AG09319 (cell line): Measurements from ENCODE around the gene LIPI.
"Not testable (repeated sequence)": the region's sequence is repeated elsewhere in the genome, so short reads cannot be mapped to it uniquely, and the experiment has no call there.

ENCODE experiments used
- DNase-seq: peaks from one replicate; pipeline ENCODE4 v3.0.0-alpha.2; 2010; ENCODE audit warnings: low read depth; ENCODE audit errors: extremely low read depth
- CTCF ChIP-seq: IDR thresholded peaks from 2 replicates; pipeline ENCODE4 v1.5.1; 2011; ENCODE audit warnings: low read depth, mild to moderate bottlenecking, inconsistent platforms, low read length, moderate library complexity

LIPI gene

GRCh38 chr21:14096577-14096976, 114.2 kb downstream of the LIPI start:
- no peak for DNase-seq
- no peak for TF ChIP-seq CTCF

- no peak for TF ChIP-seq CTCF
- no peak for DNase-seq
Observed at GRCh38 chr21:14096172-14096571, 114.6 kb downstream of the LIPI start.

DNA sequence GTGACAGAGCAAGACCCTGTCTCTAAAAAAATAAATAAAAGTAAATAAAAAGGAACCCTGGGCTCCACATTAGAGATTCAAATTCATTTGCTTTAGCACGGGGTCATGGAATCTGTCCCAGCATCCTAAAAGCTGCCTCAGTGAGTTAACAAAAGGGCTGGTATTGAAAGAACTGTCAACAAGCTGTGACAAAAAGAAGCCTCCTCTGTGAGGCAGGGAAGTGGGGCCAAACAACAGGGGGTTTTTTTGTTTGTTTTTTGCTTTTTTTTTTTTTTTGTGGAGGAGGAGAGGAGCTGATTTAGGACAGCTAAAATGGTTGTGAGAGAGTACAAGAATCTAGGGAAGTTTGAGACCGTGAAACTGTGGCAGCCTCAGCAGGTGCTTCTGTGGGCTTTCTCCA, 115.7 kb downstream of the LIPI start:
- DNase-seq: no peak
- TF ChIP-seq CTCF: no peak

GRCh38 chr21:14092834-14093560, 117.8 kb downstream of the LIPI start:
- DNase-seq: no peak
- TF ChIP-seq CTCF: no peak

GRCh38 chr21:14090184-14090583, 120.6 kb downstream of the LIPI start:
- DNase-seq: not testable (repeated sequence)

- DNase-seq: no peak
- TF ChIP-seq CTCF: no peak
Observed at GRCh38 chr21:14088391-14088790, 122.4 kb downstream of the LIPI start.

DNA sequence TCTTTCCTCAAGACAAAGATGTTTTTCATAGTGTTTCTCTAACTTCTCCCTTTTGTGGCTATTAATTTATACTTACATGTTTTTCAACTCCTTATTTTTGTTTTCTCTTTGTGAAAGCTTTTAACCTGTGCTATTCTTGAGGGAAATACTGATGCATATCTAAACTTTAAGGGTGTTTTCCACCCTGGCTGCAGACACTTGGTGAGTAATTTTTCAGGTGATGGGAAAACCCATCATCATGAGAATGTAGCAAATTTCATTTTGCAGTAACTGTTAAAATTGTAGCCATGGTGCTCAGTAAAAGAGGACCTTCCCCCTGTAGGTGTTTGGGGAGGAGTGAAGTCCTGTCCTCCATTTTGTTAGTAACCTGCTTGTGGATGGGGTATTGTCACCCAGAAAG, 124.2 kb downstream of the LIPI start:
- TF ChIP-seq CTCF: no peak

DNA sequence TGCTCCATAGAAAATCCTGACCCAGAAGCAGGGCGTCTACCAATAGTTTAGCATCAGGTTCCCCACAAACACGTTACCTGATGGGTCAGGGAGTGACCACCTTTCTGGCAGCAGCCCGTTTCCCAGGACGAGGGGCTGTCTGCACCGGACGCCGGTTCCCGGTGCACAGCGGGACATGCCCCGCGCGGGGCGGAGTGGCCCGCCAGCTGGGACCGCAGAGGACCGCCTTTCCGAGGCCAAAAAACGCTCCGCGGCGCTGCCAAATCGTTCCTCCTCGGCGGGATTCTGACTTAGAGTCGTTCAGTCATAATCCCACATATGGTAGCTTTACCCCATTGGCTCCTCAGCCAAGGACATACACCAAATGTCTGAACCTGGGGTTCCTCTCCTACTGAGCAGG, 126.1 kb downstream of the LIPI start:
- TF ChIP-seq CTCF: no peak
- no peak for DNase-seq

More for the DNA sequence above, 124.2 kb downstream of the LIPI start:
- no peak for DNase-seq
